Stimulated activated CD4-positive, alpha-beta T cell treated with anti-CD3 and anti-CD28 coated beads, TNF-alpha, amount 100 ng/mL, for 1 hour (primary cell): ENCODE results near the gene ZNF175.

ENCODE experiments used
- DNase-seq, 3 donors: peaks; one replicate each; pipeline ENCODE4 v3.0.0-alpha.2; 2020; ENCODE audit warnings: low read depth in 3 of 3, low spot score in 1 of 3

The ZNF175 gene

GRCh38 chr19:51570962-51571575, at the start of gene ZNF175:
TSS of gene ZNF175 (plus strand) at chr19:51571283. CDS start at chr19:51573330, 2,047 bp downstream.
- DNase-seq: peak; percentile 57 to 80 (median 80)

GRCh38 chr19:51521357-51521756, 49.7 kb upstream of the ZNF175 start:
- DNase-seq: no peak

GRCh38 chr19:51521781-51522180, 49.3 kb upstream of the ZNF175 start:
- no peak for DNase-seq

- DNase-seq: no peak
These were observed 46.3 kb upstream of the ZNF175 start for GRCh38 chr19:51524666-51525264.

GRCh38 chr19:51525651-51526050, 45.4 kb upstream of the ZNF175 start:
- DNase-seq: no peak

GRCh38 chr19:51529301-51529700, 41.8 kb upstream of the ZNF175 start:
- DNase-seq: no peak

- no peak for DNase-seq
These were observed 40.5 kb upstream of the ZNF175 start for GRCh38 chr19:51530616-51531015.

GRCh38 chr19:51531349-51532315, 39.5 kb upstream of the ZNF175 start, which contains the start of gene SIGLEC6:
TSS of gene SIGLEC6 (minus strand) at chr19:51531670. CDS start at chr19:51531648, 22 bp downstream.
- DNase-seq: no peak

GRCh38 chr19:51535535-51535934, 35.5 kb upstream of the ZNF175 start:
- no peak for DNase-seq

- no peak for DNase-seq
These were observed 31.2 kb upstream of the ZNF175 start for GRCh38 chr19:51539821-51540366.

- no peak for DNase-seq
These were observed 29.4 kb upstream of the ZNF175 start for GRCh38 chr19:51541458-51542357.

- no peak for DNase-seq
These were observed 28.4 kb upstream of the ZNF175 start for GRCh38 chr19:51542699-51543098.

GRCh38 chr19:51544038-51544437, 27.0 kb upstream of the ZNF175 start:
- no peak for DNase-seq

- DNase-seq: no peak
These were observed 24.9 kb upstream of the ZNF175 start for GRCh38 chr19:51546107-51546649.

- no peak for DNase-seq
These were observed 24.3 kb upstream of the ZNF175 start for GRCh38 chr19:51546650-51547396.

- no peak for DNase-seq
These were observed 23.5 kb upstream of the ZNF175 start for GRCh38 chr19:51547397-51548212.

- DNase-seq: no peak
These were observed 22.9 kb upstream of the ZNF175 start for GRCh38 chr19:51548213-51548651.

GRCh38 chr19:51548891-51549305, 22.2 kb upstream of the ZNF175 start:
- no peak for DNase-seq
